ENCODE results near the gene TMEM169. TPM values are rescaled to one million over a fixed set of nuclear protein-coding genes. Genes with fewer than 3 reads are reported as not detected.

The TMEM169 gene
- polyA plus RNA-seq, 1 donor from 2014 or later, result 29.6 TPM

DNA sequence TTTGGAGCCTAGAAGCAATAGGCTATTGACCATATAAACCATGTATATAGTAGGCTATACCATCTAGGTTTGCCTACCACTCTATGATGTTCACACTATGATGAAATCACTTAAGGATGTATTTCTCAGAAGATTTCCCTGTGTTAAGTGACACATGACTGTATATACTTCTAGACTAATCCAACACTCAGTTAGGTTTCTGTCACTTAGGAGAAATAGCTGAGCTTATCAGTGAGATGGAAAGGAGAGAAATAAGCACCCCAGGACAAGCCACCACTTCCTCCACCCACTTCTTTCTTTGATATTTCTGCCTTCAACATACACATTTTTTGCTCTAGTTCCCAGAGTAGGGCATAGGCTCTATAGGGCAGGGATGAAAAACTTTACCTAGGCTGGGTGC is 7.9 kb upstream of the TMEM169 start:
- no peak overlapping the region for H2AFZ ChIP-seq (ENCODE audit: low read depth, low read length)
- no peaks in the 10 kb centered on the region for H3K36me3 ChIP-seq (ENCODE audit: insufficient read depth, low read length)
- no peaks in the 10 kb centered on the region for H4K20me1 ChIP-seq (ENCODE audit: insufficient read depth)
- TF ChIP-seq SMC3 (conservative IDR thresholded peaks at IDR 0.05; ENCODE audit: poor library complexity) (no peak), POLR2AphosphoS5 (IDR thresholded peaks at IDR 0.05) (no peak), EP300 (conservative IDR thresholded peaks at IDR 0.05; ENCODE audit: poor library complexity, severe bottlenecking) (no peak), MXI1 (conservative IDR thresholded peaks at IDR 0.05; ENCODE audit: poor library complexity, severe bottlenecking) (no peak), EZH2 (IDR thresholded peaks at IDR 0.05; ENCODE audit: borderline replicate concordance, insufficient read depth, low read length, poor library complexity, severe bottlenecking) (no peak)
- no peak overlapping the region for H3K27ac ChIP-seq (ENCODE audit: low read length)
- H3K4me3 ChIP-seq (ENCODE audit: low read length), result no peak overlapping the region
- no peaks in the 10 kb centered on the region for H3K9me3 ChIP-seq (ENCODE audit: low read length)
- H3K27me3 ChIP-seq (ENCODE audit: insufficient read depth, low read depth, low read length), result no peaks in the 10 kb centered on the region
- no peaks in the 10 kb centered on the region for H3K79me2 ChIP-seq (replicated peaks; ENCODE audit: insufficient read depth, low read length)
- no peak overlapping the region for H3K9ac ChIP-seq (ENCODE audit: low read length)
- H3F3A ChIP-seq (ENCODE audit: insufficient read depth, low read length, poor library complexity, severe bottlenecking), result no peaks in the 10 kb centered on the region
- no peak overlapping the region for H3K4me2 ChIP-seq (ENCODE audit: low read length)
- no peaks in the 10 kb centered on the region for H3K9me2 ChIP-seq (ENCODE audit: insufficient read depth, low read length)

DNA sequence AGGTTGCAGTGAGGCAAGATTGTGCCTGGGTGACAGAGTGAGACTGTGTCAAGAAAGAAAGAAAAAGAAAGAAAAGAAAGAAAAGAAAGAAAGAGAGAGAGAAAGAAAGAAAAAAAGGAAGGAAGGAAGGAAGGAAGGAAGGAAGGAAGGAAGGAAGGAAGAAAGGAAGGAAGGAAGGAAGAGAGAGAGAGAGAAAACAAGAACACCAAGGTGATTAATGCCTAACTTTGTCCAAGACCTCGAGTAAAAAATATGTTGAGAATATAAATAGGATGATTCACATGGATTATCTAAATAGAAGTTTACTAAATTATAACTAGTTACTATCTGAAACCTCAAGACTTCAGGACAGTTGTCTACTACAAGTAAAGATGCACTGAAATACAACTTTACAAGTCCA is 7.3 kb upstream of the TMEM169 start:
- no peak overlapping the region for H2AFZ ChIP-seq (ENCODE audit: low read depth, low read length)
- H3K9me3 ChIP-seq (ENCODE audit: low read length), result no peaks in the 10 kb centered on the region
- no peaks in the 10 kb centered on the region for H3K27me3 ChIP-seq (ENCODE audit: insufficient read depth, low read depth, low read length)
- no peak overlapping the region for H3K4me3 ChIP-seq (ENCODE audit: low read length)
- H3K9ac ChIP-seq (ENCODE audit: low read length), result no peak overlapping the region
- no peak overlapping the region for H3K4me2 ChIP-seq (ENCODE audit: low read length)
- no peaks in the 10 kb centered on the region for H3K79me2 ChIP-seq (replicated peaks; ENCODE audit: insufficient read depth, low read length)
- H3K36me3 ChIP-seq (ENCODE audit: insufficient read depth, low read length), result no peaks in the 10 kb centered on the region
- no peak overlapping the region for H3K27ac ChIP-seq (ENCODE audit: low read length)
- TF ChIP-seq TAF1 (IDR thresholded peaks at IDR 0.05; ENCODE audit: low read depth) (no peak), EP300 (conservative IDR thresholded peaks at IDR 0.05; ENCODE audit: poor library complexity, severe bottlenecking) (no peak), MXI1 (conservative IDR thresholded peaks at IDR 0.05; ENCODE audit: poor library complexity, severe bottlenecking) (no peak), RAD21 (conservative IDR thresholded peaks at IDR 0.05) (no peak)
- TF ChIP-seq, protein P1, sequence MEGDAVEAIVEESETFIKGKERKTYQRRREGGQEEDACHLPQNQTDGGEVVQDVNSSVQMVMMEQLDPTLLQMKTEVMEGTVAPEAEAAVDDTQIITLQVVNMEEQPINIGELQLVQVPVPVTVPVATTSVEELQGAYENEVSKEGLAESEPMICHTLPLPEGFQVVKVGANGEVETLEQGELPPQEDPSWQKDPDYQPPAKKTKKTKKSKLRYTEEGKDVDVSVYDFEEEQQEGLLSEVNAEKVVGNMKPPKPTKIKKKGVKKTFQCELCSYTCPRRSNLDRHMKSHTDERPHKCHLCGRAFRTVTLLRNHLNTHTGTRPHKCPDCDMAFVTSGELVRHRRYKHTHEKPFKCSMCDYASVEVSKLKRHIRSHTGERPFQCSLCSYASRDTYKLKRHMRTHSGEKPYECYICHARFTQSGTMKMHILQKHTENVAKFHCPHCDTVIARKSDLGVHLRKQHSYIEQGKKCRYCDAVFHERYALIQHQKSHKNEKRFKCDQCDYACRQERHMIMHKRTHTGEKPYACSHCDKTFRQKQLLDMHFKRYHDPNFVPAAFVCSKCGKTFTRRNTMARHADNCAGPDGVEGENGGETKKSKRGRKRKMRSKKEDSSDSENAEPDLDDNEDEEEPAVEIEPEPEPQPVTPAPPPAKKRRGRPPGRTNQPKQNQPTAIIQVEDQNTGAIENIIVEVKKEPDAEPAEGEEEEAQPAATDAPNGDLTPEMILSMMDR (IDR thresholded peaks at IDR 0.05; ENCODE audit: poor library complexity, severe bottlenecking), result no peak
- TF ChIP-seq, protein P2, sequence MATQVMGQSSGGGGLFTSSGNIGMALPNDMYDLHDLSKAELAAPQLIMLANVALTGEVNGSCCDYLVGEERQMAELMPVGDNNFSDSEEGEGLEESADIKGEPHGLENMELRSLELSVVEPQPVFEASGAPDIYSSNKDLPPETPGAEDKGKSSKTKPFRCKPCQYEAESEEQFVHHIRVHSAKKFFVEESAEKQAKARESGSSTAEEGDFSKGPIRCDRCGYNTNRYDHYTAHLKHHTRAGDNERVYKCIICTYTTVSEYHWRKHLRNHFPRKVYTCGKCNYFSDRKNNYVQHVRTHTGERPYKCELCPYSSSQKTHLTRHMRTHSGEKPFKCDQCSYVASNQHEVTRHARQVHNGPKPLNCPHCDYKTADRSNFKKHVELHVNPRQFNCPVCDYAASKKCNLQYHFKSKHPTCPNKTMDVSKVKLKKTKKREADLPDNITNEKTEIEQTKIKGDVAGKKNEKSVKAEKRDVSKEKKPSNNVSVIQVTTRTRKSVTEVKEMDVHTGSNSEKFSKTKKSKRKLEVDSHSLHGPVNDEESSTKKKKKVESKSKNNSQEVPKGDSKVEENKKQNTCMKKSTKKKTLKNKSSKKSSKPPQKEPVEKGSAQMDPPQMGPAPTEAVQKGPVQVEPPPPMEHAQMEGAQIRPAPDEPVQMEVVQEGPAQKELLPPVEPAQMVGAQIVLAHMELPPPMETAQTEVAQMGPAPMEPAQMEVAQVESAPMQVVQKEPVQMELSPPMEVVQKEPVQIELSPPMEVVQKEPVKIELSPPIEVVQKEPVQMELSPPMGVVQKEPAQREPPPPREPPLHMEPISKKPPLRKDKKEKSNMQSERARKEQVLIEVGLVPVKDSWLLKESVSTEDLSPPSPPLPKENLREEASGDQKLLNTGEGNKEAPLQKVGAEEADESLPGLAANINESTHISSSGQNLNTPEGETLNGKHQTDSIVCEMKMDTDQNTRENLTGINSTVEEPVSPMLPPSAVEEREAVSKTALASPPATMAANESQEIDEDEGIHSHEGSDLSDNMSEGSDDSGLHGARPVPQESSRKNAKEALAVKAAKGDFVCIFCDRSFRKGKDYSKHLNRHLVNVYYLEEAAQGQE (IDR thresholded peaks at IDR 0.05; ENCODE audit: borderline replicate concordance), result no peak
- no peaks in the 10 kb centered on the region for H3F3A ChIP-seq (ENCODE audit: insufficient read depth, low read length, poor library complexity, severe bottlenecking)
- no peaks in the 10 kb centered on the region for H3K9me2 ChIP-seq (ENCODE audit: insufficient read depth, low read length)
- no peaks in the 10 kb centered on the region for H4K20me1 ChIP-seq (ENCODE audit: insufficient read depth)

DNA sequence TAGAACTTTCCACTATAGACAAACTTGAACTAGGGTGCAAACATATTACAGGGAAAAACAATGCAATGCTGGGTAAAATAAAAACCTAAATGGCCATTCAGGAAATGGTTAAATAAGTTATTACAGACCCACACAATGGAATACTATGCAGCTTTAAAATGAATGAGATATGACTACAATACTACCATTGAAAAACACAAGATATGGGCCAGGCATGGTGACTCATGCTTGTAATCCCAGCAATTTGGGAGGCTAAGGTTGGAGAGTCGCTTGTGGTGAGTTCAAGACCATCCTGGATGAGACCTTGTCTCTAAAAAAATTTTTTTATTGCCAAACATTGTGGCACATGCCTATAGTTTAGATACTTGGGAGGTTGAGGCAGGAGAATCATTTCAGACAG is 6.9 kb upstream of the TMEM169 start:
- no peak overlapping the region for H2AFZ ChIP-seq (ENCODE audit: low read depth, low read length)
- no peak overlapping the region for H3K4me2 ChIP-seq (ENCODE audit: low read length)
- no peak overlapping the region for H3K27ac ChIP-seq (ENCODE audit: low read length)
- no peak overlapping the region for H3K9ac ChIP-seq (ENCODE audit: low read length)
- H3K9me2 ChIP-seq (ENCODE audit: insufficient read depth, low read length), result no peaks in the 10 kb centered on the region
- TF ChIP-seq MXI1 (conservative IDR thresholded peaks at IDR 0.05; ENCODE audit: poor library complexity, severe bottlenecking), result no peak
- no peak for TF ChIP-seq TAF1 (IDR thresholded peaks at IDR 0.05; ENCODE audit: low read depth)
- TF ChIP-seq, protein P1 (IDR thresholded peaks at IDR 0.05; ENCODE audit: poor library complexity, severe bottlenecking), result no peak
- TF ChIP-seq RAD21 (conservative IDR thresholded peaks at IDR 0.05), result no peak
- no peak for TF ChIP-seq POLR2AphosphoS5 (IDR thresholded peaks at IDR 0.05)
- TF ChIP-seq EZH2 (IDR thresholded peaks at IDR 0.05; ENCODE audit: borderline replicate concordance, insufficient read depth, low read length, poor library complexity, severe bottlenecking), result no peak
- no peak for TF ChIP-seq EP300 (conservative IDR thresholded peaks at IDR 0.05; ENCODE audit: poor library complexity, severe bottlenecking)
- TF ChIP-seq, protein P2 (IDR thresholded peaks at IDR 0.05; ENCODE audit: borderline replicate concordance), result no peak
- no peak for TF ChIP-seq SMC3 (conservative IDR thresholded peaks at IDR 0.05; ENCODE audit: poor library complexity)
- H4K20me1 ChIP-seq (ENCODE audit: insufficient read depth), result no peaks in the 10 kb centered on the region
- no peaks in the 10 kb centered on the region for H3K36me3 ChIP-seq (ENCODE audit: insufficient read depth, low read length)
- H3K27me3 ChIP-seq (ENCODE audit: insufficient read depth, low read depth, low read length), result no peaks in the 10 kb centered on the region
- H3K4me3 ChIP-seq (ENCODE audit: low read length), result no peak overlapping the region
- no peaks in the 10 kb centered on the region for H3K79me2 ChIP-seq (replicated peaks; ENCODE audit: insufficient read depth, low read length)
- no peaks in the 10 kb centered on the region for H3K9me3 ChIP-seq (ENCODE audit: low read length)
- no peaks in the 10 kb centered on the region for H3F3A ChIP-seq (ENCODE audit: insufficient read depth, low read length, poor library complexity, severe bottlenecking)

All from neural cell (in vitro differentiated cells).